Measurements from ENCODE around the gene GMDS.

Gene GMDS

DNA sequence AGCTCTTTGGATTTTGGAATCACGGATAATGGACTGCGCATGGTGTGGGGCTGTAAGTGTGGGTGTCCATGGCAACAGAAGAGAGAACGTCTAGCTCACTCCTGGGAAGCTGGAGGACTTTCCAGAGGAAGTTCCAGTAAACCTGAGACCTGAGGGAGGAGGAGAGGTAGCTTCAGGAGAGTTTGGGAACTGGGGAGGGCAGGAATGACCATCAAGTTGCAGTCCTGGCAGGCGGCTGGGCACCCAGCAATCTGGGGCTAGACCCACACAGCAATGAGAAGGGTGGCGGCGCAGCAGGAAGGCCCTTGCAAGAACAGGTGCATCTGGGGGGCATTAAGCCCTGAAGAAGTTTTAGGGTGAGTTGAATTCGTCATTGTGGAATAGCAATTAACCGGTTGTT lies 539.8 kb downstream of the GMDS start:
- no peaks in the 10 kb centered on the region for H3K9me3 ChIP-seq (replicated peaks; ENCODE audit: insufficient read depth, low read length)
- no peak overlapping the region for H3K27ac ChIP-seq (ENCODE audit: low read length)
- no peak for DNase-seq
- no peaks in the 10 kb centered on the region for H3K79me2 ChIP-seq (ENCODE audit: low read length)
- no peaks in the 10 kb centered on the region for H3F3A ChIP-seq (ENCODE audit: insufficient read depth, low read length)
- H3K4me3 ChIP-seq (ENCODE audit: low read length) = no peak overlapping the region
- H3K4me1 ChIP-seq (ENCODE audit: low read length) = no peaks in the 10 kb centered on the region
- H4K20me1 ChIP-seq (ENCODE audit: insufficient read depth, low read length) = no peaks in the 10 kb centered on the region
- no peak overlapping the region for H2AFZ ChIP-seq (ENCODE audit: low read length)
- no peak overlapping the region for H3K9ac ChIP-seq (ENCODE audit: low read length)
- no peaks in the 10 kb centered on the region for H3K36me3 ChIP-seq (replicated peaks; ENCODE audit: insufficient read depth, low read length)
- no peak overlapping the region for H3K4me2 ChIP-seq (ENCODE audit: low read depth, low read length)
- H3K9me2 ChIP-seq (replicated peaks; ENCODE audit: insufficient read depth, low read length) = no peaks in the 10 kb centered on the region
- TF ChIP-seq EZH2phosphoT487 (IDR thresholded peaks at IDR 0.05; ENCODE audit: low read length) = no peak
- no peak for TF ChIP-seq CTCF (IDR thresholded peaks at IDR 0.05; ENCODE audit: low read length)
- TF ChIP-seq EZH2 (optimal IDR thresholded peaks at IDR 0.05; ENCODE audit: low read depth, low read length) = no peak
- no peaks in the 10 kb centered on the region for H3K27me3 ChIP-seq (replicated peaks; ENCODE audit: insufficient read depth, low read length)

DNA sequence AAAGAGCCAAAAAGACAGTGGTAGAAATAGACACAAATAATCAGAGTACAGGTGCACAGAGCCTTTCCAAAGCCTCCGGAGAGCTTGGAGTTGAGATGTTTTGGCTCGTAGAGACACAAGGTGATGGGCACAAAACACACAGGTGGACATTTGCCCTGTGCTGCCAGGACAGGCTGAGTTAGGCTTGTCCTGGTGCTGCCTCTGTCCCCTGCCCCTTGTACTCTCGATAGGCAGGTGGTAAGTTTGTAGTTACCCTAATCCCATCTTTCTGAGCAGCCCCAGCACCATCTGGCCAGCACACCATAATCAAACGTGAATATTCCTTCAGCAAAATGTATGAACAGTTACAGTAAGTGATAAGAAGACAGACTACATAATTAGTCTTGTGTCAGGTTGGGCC lies 540.2 kb downstream of the GMDS start:
- no peaks in the 10 kb centered on the region for H3K4me1 ChIP-seq (ENCODE audit: low read length)
- no peaks in the 10 kb centered on the region for H3K36me3 ChIP-seq (replicated peaks; ENCODE audit: insufficient read depth, low read length)
- H3K27ac ChIP-seq (ENCODE audit: low read length) = no peak overlapping the region

DNA sequence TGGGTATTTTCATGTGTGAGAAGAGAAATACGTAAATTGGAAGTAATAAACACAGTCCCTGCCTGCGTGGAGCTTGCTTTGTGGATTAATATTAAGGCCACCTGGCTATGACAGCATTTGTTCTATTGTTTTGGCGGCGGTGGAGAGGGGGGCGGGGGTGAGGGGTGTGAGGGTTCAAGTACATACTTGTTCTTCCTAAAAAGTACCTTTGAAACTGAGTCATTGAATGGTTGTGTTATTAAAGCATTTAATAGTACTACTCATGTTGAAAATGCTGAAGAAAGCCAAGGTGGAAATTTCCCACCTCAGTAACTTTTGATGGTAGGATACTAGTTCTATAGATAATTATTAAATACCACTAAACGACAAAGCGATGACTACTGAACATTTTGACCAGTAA lies 540.7 kb downstream of the GMDS start:
- no peaks in the 10 kb centered on the region for H3K27me3 ChIP-seq (replicated peaks; ENCODE audit: insufficient read depth, low read length)
- no peaks in the 10 kb centered on the region for H3K9me2 ChIP-seq (replicated peaks; ENCODE audit: insufficient read depth, low read length)
- no peaks in the 10 kb centered on the region for H3K79me2 ChIP-seq (ENCODE audit: low read length)
- H4K20me1 ChIP-seq (ENCODE audit: insufficient read depth, low read length) = no peaks in the 10 kb centered on the region
- no peak overlapping the region for H3K9ac ChIP-seq (ENCODE audit: low read length)
- no peaks in the 10 kb centered on the region for H3K4me1 ChIP-seq (ENCODE audit: low read length)
- H3K4me2 ChIP-seq (ENCODE audit: low read depth, low read length) = no peak overlapping the region
- no peaks in the 10 kb centered on the region for H3F3A ChIP-seq (ENCODE audit: insufficient read depth, low read length)
- H3K36me3 ChIP-seq (replicated peaks; ENCODE audit: insufficient read depth, low read length) = no peaks in the 10 kb centered on the region
- H2AFZ ChIP-seq (ENCODE audit: low read length) = no peak overlapping the region
- H3K27ac ChIP-seq (ENCODE audit: low read length) = no peak overlapping the region
- no peak for DNase-seq
- TF ChIP-seq EZH2 (optimal IDR thresholded peaks at IDR 0.05; ENCODE audit: low read depth, low read length) = no peak
- no peak for TF ChIP-seq EZH2phosphoT487 (IDR thresholded peaks at IDR 0.05; ENCODE audit: low read length)
- no peak for TF ChIP-seq CTCF (IDR thresholded peaks at IDR 0.05; ENCODE audit: low read length)
- no peak overlapping the region for H3K4me3 ChIP-seq (ENCODE audit: low read length)
- no peaks in the 10 kb centered on the region for H3K9me3 ChIP-seq (replicated peaks; ENCODE audit: insufficient read depth, low read length)

More for the DNA sequence above, 540.2 kb downstream of the GMDS start:
- Histone ChIP-seq H2AFZ (ENCODE audit: low read length) (no peak overlapping the region), H3K79me2 (ENCODE audit: low read length) (no peaks in the 10 kb centered on the region), H3K27me3 (replicated peaks; ENCODE audit: insufficient read depth, low read length) (no peaks in the 10 kb centered on the region), H3K9me3 (replicated peaks; ENCODE audit: insufficient read depth, low read length) (no peaks in the 10 kb centered on the region), H3K9me2 (replicated peaks; ENCODE audit: insufficient read depth, low read length) (no peaks in the 10 kb centered on the region), H3F3A (ENCODE audit: insufficient read depth, low read length) (no peaks in the 10 kb centered on the region), H4K20me1 (ENCODE audit: insufficient read depth, low read length) (no peaks in the 10 kb centered on the region), H3K4me3 (ENCODE audit: low read length) (no peak overlapping the region), H3K9ac (ENCODE audit: low read length) (no peak overlapping the region), H3K4me2 (ENCODE audit: low read depth, low read length) (no peak overlapping the region)
- no peak for DNase-seq
- TF ChIP-seq EZH2phosphoT487 (IDR thresholded peaks at IDR 0.05; ENCODE audit: low read length) (no peak), CTCF (IDR thresholded peaks at IDR 0.05; ENCODE audit: low read length) (no peak), EZH2 (optimal IDR thresholded peaks at IDR 0.05; ENCODE audit: low read depth, low read length) (no peak)
